Measurements from ENCODE around the gene CARS2.

The CARS2 gene

GRCh38 chr13:110649551-110649950 is 56.4 kb downstream of the CARS2 start:
- no peak for DNase-seq
- no peaks in the 10 kb centered on the region for H3K27me3 ChIP-seq (replicated peaks)
- no peak overlapping the region for H3K4me3 ChIP-seq (ENCODE audit: low read depth, low read length)
- no peak for TF ChIP-seq CTCF (IDR thresholded peaks at IDR 0.05; ENCODE audit: low read depth, low read length, missing control alignments)
- H3K36me3 ChIP-seq (replicated peaks): peaks cover 2% of the 10 kb centered on the region
- H3K27ac ChIP-seq: no peak overlapping the region
- in situ Hi-C loops (cut with HindIII; ENCODE audit: low pct_ligation_motif_present, low sequenced_read_pairs): no loop called here

- TF ChIP-seq CTCF (IDR thresholded peaks at IDR 0.05; ENCODE audit: low read depth, low read length, missing control alignments): no peak
- no peak for DNase-seq
- peaks cover 2% of the 10 kb centered on the region for H3K36me3 ChIP-seq (replicated peaks)
- no peaks in the 10 kb centered on the region for H3K27me3 ChIP-seq (replicated peaks)
- in situ Hi-C loops (cut with HindIII; ENCODE audit: low pct_ligation_motif_present, low sequenced_read_pairs): no loop called here
- no peak overlapping the region for H3K4me3 ChIP-seq (ENCODE audit: low read depth, low read length)
- H3K27ac ChIP-seq: no peak overlapping the region
These were observed 57.0 kb downstream of the CARS2 start for GRCh38 chr13:110648848-110649421.

GRCh38 chr13:110648146-110648819 is 57.6 kb downstream of the CARS2 start:
- DNase-seq: no peak
- no peak overlapping the region for H3K4me3 ChIP-seq (ENCODE audit: low read depth, low read length)
- H3K27ac ChIP-seq: no peak overlapping the region
- no peaks in the 10 kb centered on the region for H3K27me3 ChIP-seq (replicated peaks)
- in situ Hi-C loops (cut with HindIII; ENCODE audit: low pct_ligation_motif_present, low sequenced_read_pairs): no loop called here
- no peak for TF ChIP-seq CTCF (IDR thresholded peaks at IDR 0.05; ENCODE audit: low read depth, low read length, missing control alignments)
- H3K36me3 ChIP-seq (replicated peaks): peaks cover 4% of the 10 kb centered on the region

GRCh38 chr13:110647365-110647737 is 58.6 kb downstream of the CARS2 start:
- H3K36me3 ChIP-seq (replicated peaks): peaks cover 8% of the 10 kb centered on the region
- H3K4me3 ChIP-seq (ENCODE audit: low read depth, low read length): no peak overlapping the region
- in situ Hi-C loops (cut with HindIII; ENCODE audit: low pct_ligation_motif_present, low sequenced_read_pairs): no loop called here
- TF ChIP-seq CTCF (IDR thresholded peaks at IDR 0.05; ENCODE audit: low read depth, low read length, missing control alignments): no peak
- H3K27ac ChIP-seq: no peak overlapping the region
- DNase-seq: no peak
- H3K27me3 ChIP-seq (replicated peaks): no peaks in the 10 kb centered on the region

- no peaks in the 10 kb centered on the region for H3K27me3 ChIP-seq (replicated peaks)
- no peak overlapping the region for H3K4me3 ChIP-seq (ENCODE audit: low read depth, low read length)
- in situ Hi-C loops (cut with HindIII; ENCODE audit: low pct_ligation_motif_present, low sequenced_read_pairs): no loop called here
- no peak overlapping the region for H3K27ac ChIP-seq
- TF ChIP-seq CTCF (IDR thresholded peaks at IDR 0.05; ENCODE audit: low read depth, low read length, missing control alignments): no peak
- no peak for DNase-seq
- peaks cover 11% of the 10 kb centered on the region for H3K36me3 ChIP-seq (replicated peaks)
These were observed 59.2 kb downstream of the CARS2 start for GRCh38 chr13:110646442-110647364.
